Tibial artery (tissue), 4 donors: ENCODE results near the gene SERPINE2.

Source experiments
- DNase-seq, 2 donors: peaks; one replicate each; pipeline ENCODE4 v3.0.0-alpha.2; 2019
- H3K27ac ChIP-seq, 2 donors: fragments of 200-600 bp; sonication (generic) in 1 of 2; 1 replicate in 1 of 2; 2 replicates in 1 of 2; pipeline ENCODE4 v1.5.1; 2018 to 2019; ENCODE audit warnings: mild to moderate bottlenecking in 1 of 2
- H3K27me3 ChIP-seq, 2 donors: fragments of 200-600 bp; sonication (generic) in 1 of 2; one replicate each; pipeline versions ENCODE4 v1.5.1 to v1.6.0; 2016 to 2019
- H3K36me3 ChIP-seq, 3 donors: fragments of 200-600 bp; sonication (generic) in 2 of 3; one replicate each; pipeline ENCODE4 v1.5.1; 2016 to 2019; ENCODE audit warnings: mild to moderate bottlenecking in 2 of 3
- H3K4me1 ChIP-seq, 4 donors: fragments of 200-600 bp; sonication (generic) in 2 of 4; 1 replicate in 3 of 4; 2 replicates in 1 of 4; pipeline ENCODE4 v1.5.1; 2016 to 2019
- H3K4me3 ChIP-seq, 2 donors: fragments of 200-600 bp; sonication (generic) in 1 of 2; 1 replicate in 1 of 2; 2 replicates in 1 of 2; pipeline ENCODE4 v1.5.1; 2018 to 2019; ENCODE audit warnings: mild to moderate bottlenecking in 2 of 2
- H3K9me3 ChIP-seq, 3 donors: fragments of 200-600 bp; sonication (generic) in 1 of 3; one replicate each; pipeline ENCODE4 v1.5.1; 2016 to 2019
- intact Hi-C: fragments of 100-400 bp; cut with DNase I; formaldehyde crosslinking; loops from one replicate; pipeline ENCODE4 v1.15.0; 2023; ENCODE audit warnings: low total_unique reads
- TF ChIP-seq, protein P1 (sequence below), 2 experiments: fragments of 200-600 bp in 1 of 2; fragments of 450-650 bp in 1 of 2; IDR thresholded peaks; one replicate each; pipeline ENCODE4 v1.5.1; 2017 to 2019; ENCODE audit warnings: antibody characterized with exemption in 2 of 2, mild to moderate bottlenecking in 1 of 2, moderate library complexity in 1 of 2

The SERPINE2 gene

DNA sequence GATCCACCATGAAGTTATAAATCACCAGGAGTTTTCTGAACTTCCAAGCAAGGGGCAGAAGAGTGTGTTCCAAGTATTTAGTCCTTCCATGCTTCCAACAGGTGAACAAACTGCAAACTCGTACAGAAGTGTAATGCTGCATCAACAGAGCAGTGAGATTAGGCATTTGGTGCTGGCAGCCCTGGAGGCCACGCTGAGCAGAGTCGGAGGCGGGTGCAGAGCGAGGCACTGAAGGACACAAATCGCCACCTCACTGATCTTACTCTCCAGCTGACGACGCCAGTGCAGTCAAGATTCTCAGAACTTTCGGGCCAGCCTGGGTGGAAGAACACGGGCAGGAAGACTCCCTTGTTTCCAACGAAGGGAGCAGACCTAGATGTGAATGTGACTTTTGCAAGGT lies 39.2 kb downstream of the SERPINE2 start:
- Histone ChIP-seq H3K27ac (no peak overlapping the region), H3K36me3 (no peaks in the 10 kb centered on the region), H3K4me3 (no peak overlapping the region), H3K9me3 (no peaks in the 10 kb centered on the region), H3K4me1 (peaks cover 0 to 22% (median 11%) of the 10 kb centered on the region in 4 donors), H3K27me3 (no peaks in the 10 kb centered on the region)
- intact Hi-C loops, result loop anchor here (5.0 kb wide), 1 partner anchor 282 kb away; no protein-coding TSS in a partner anchor
- TF ChIP-seq, protein P1, sequence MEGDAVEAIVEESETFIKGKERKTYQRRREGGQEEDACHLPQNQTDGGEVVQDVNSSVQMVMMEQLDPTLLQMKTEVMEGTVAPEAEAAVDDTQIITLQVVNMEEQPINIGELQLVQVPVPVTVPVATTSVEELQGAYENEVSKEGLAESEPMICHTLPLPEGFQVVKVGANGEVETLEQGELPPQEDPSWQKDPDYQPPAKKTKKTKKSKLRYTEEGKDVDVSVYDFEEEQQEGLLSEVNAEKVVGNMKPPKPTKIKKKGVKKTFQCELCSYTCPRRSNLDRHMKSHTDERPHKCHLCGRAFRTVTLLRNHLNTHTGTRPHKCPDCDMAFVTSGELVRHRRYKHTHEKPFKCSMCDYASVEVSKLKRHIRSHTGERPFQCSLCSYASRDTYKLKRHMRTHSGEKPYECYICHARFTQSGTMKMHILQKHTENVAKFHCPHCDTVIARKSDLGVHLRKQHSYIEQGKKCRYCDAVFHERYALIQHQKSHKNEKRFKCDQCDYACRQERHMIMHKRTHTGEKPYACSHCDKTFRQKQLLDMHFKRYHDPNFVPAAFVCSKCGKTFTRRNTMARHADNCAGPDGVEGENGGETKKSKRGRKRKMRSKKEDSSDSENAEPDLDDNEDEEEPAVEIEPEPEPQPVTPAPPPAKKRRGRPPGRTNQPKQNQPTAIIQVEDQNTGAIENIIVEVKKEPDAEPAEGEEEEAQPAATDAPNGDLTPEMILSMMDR (IDR thresholded peaks at IDR 0.05), result no peak
- DNase-seq, result no peak

DNA sequence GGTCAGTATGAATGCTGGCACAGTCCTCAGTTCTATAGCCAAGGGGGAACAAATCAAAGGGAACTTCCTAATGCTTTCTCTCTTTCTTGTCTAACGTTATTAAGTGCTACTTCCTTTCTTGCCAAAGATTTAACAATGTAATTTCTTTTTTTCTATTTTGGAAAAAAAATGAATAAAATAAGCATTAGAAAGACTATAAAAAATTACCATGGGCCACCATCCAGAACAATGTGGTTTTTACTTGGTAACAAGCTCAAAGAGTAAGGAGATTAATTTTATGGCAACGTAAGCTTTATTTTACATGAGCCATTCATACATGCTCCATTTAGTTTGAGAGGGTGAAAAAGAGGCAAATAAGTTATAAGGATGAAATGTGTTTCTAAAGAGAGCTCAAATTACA lies 40.1 kb downstream of the SERPINE2 start:
- TF ChIP-seq, protein P1 (IDR thresholded peaks at IDR 0.05), result no peak
- DNase-seq, result no peak
- H3K36me3 ChIP-seq, result no peaks in the 10 kb centered on the region
- H3K4me1 ChIP-seq, result peaks cover 0 to 15% (median 5%) of the 10 kb centered on the region in 4 donors
- no peak overlapping the region for H3K4me3 ChIP-seq
- no peaks in the 10 kb centered on the region for H3K27me3 ChIP-seq
- H3K27ac ChIP-seq, result no peak overlapping the region
- H3K9me3 ChIP-seq, result no peaks in the 10 kb centered on the region
- intact Hi-C loops, result loop anchor here (5.0 kb wide), 1 partner anchor 283 kb away; no protein-coding TSS in a partner anchor

DNA sequence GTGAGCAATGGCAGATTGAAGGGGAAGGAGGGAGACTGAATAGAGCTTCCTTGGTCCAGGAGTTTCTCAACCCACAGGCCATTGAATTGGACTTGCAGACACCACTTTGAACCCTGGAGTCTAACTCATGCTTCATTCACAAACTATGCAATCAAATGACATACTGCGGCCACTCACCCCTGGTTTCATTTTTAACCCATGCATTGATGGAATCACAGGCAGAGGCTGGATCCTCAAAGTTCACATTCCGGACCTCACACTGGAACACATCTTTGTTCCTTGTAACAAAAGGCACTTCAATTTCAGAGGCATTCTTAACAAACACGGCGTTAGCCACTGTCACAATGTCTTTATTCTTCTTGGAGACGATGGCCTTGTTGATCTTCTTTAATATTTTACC lies 41.1 kb downstream of the SERPINE2 start:
- no peaks in the 10 kb centered on the region for H3K36me3 ChIP-seq
- no peak overlapping the region for H3K4me3 ChIP-seq
- H3K27me3 ChIP-seq, result no peaks in the 10 kb centered on the region
- no peaks in the 10 kb centered on the region for H3K9me3 ChIP-seq
- peaks cover 0 to 12% (median 3%) of the 10 kb centered on the region in 4 donors for H3K4me1 ChIP-seq
- TF ChIP-seq, protein P1 (IDR thresholded peaks at IDR 0.05), result no peak
- intact Hi-C loops, result loop anchor here (5.0 kb wide), 1 partner anchor 284 kb away; no protein-coding TSS in a partner anchor
- no peak for DNase-seq
- H3K27ac ChIP-seq, result no peak overlapping the region

DNA sequence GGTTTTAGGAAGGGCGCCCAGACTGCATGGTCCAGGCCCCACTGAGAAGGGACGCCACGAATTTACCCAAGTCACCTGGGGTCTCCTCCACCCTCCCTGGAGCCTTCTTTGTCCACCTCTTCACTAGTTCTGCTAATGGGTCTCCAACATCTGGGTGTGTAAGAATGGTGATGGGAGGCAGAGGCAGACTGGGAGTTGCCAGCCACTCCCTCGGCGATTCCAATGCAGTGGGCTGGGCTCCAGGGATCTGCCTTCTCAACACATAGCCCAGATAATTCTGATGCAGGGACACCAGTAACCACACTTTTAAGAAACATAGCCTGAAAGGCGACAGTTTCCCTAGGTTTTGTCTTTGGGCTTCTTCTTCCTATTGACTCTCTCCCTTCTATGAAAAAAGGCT lies 42.7 kb downstream of the SERPINE2 start:
- Histone ChIP-seq H3K36me3 (no peaks in the 10 kb centered on the region), H3K27ac (no peak overlapping the region), H3K4me3 (no peak overlapping the region), H3K9me3 (no peaks in the 10 kb centered on the region), H3K27me3 (no peaks in the 10 kb centered on the region), H3K4me1 (peaks cover 0 to 12% (median 3%) of the 10 kb centered on the region in 4 donors)
- TF ChIP-seq, protein P1 (IDR thresholded peaks at IDR 0.05), result no peak
- intact Hi-C loops, result loop anchor here (5.0 kb wide), 1 partner anchor 286 kb away; no protein-coding TSS in a partner anchor
- no peak for DNase-seq

DNA sequence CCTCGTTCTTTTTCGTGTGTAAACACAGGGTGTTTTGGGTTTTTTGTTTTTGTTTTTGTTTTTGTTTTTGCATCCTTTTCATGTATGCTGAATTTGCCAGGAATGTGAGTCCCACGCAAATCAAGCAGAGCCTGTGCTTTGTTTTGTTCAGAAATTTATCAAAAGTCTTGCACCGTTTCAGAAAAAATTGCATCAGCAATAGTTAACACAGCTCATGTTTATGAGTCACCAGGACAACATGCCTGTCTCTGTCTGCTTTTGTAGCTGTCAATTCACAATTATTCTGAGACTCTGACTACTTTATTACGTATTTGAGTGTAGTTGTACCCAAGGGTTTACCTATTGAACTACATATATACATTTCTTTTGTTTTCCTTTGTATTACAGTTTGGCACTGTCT lies 43.5 kb downstream of the SERPINE2 start:
- H3K27ac ChIP-seq, result no peak overlapping the region
- H3K4me3 ChIP-seq, result no peak overlapping the region
- no peaks in the 10 kb centered on the region for H3K27me3 ChIP-seq
- no peaks in the 10 kb centered on the region for H3K9me3 ChIP-seq
- peaks cover 0 to 12% (median 3%) of the 10 kb centered on the region in 4 donors for H3K4me1 ChIP-seq
- TF ChIP-seq, protein P1 (IDR thresholded peaks at IDR 0.05), result no peak
- intact Hi-C loops, result loop anchor here (5.0 kb wide), 1 partner anchor 287 kb away; no protein-coding TSS in a partner anchor
- H3K36me3 ChIP-seq, result no peaks in the 10 kb centered on the region
- no peak for DNase-seq
